Measurements from ENCODE around the gene ECHDC1.
A peak's percentile ranks its signal among the peaks of the same experiment; 100 is the strongest.
"Not testable (repeated sequence)": the region's sequence is repeated elsewhere in the genome, so short reads cannot be mapped to it uniquely, and the experiment has no call there.

The ECHDC1 gene, protein sequence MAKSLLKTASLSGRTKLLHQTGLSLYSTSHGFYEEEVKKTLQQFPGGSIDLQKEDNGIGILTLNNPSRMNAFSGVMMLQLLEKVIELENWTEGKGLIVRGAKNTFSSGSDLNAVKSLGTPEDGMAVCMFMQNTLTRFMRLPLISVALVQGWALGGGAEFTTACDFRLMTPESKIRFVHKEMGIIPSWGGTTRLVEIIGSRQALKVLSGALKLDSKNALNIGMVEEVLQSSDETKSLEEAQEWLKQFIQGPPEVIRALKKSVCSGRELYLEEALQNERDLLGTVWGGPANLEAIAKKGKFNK

DNA sequence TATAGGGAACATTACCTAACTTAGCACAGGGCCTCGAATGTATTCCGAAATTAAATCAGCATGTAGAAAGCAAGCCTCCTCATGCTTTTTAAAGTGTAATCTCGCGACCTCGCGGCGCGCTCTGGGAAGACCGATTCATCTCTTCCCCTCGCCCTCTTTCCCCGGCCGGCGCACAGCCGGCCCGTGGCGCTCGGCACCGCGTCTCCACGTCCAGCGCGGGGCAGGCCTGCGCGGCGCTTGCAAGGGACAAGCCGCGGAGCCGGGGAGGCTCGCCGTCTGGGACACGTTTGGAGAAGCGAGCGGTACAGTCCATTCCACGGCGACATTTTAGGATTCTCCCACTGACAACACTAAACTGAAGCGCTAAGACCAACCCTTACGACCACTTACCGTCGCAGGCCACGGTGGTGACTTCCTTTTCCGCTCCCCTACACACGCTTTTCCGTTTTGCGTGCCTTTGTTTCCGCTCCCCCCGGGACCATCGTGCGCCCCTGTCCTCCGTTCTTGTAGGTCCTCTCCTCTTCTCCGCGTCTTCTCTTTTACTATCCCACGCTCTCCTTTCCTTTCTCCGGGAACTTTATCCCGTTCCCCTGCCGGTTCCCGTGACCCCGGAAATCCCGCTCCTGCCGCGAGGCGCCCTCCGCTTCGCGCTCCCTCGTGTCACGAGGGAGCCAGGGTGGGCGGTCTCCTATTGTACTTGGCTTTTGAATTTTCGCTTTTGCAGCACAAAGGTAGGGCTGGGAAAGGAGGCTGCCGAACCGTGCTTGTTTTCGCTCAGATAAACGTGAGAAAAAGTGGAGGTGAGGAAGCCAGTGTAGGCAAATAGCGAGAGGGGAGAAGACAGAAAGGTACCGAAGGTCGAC, at the start of gene ECHDC1:
Gene ECHDC1, minus strand, starts transcription at position 664 of the 863 bp plus-strand sequence. CDS start 12,581 bp downstream, outside the sequence.
- ChIA-PET CTCF (interaction anchor here (0.8 to 2.1 kb wide), 7 partner anchors 10 to 89 kb away, joined by 3 to 9 read pairs (median 5); partner anchors contain the start of gene RNF146), POLR2A (interaction anchor here (0.9 kb wide), 1 partner anchor 10 kb away, joined by 3 read pairs; no protein-coding TSS in a partner anchor)
- TF ChIP-seq, protein P1, sequence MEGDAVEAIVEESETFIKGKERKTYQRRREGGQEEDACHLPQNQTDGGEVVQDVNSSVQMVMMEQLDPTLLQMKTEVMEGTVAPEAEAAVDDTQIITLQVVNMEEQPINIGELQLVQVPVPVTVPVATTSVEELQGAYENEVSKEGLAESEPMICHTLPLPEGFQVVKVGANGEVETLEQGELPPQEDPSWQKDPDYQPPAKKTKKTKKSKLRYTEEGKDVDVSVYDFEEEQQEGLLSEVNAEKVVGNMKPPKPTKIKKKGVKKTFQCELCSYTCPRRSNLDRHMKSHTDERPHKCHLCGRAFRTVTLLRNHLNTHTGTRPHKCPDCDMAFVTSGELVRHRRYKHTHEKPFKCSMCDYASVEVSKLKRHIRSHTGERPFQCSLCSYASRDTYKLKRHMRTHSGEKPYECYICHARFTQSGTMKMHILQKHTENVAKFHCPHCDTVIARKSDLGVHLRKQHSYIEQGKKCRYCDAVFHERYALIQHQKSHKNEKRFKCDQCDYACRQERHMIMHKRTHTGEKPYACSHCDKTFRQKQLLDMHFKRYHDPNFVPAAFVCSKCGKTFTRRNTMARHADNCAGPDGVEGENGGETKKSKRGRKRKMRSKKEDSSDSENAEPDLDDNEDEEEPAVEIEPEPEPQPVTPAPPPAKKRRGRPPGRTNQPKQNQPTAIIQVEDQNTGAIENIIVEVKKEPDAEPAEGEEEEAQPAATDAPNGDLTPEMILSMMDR (IDR thresholded peaks at IDR 0.05; ENCODE audit: control extremely low read depth, extremely low read depth, low read depth, missing control alignments), result no peak
- peak; percentile 73 for DNase-seq (ENCODE audit: extremely low spot score)

DNA sequence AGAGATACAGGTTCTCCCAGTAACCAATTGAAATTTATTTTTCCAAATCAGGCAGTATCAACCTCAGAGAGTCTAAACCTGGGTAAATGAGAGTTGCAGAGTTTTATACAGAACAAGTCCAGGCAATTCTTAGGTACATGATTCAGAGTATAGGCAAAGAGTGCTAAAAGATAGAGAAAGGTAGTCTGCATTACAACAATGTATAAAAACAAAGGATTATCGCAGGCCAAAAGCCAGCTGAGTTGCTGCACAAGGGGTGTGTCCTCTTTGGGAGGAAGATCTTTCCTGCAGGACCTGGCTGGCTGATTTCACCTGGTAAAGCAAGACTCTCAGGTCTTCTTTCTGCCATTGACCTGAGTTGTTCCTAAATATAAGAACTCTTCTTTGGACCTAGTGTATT, 48.9 kb upstream of the ECHDC1 start:
- CTCF ChIA-PET, result interaction anchor here (1.6 to 4.0 kb wide), 2 partner anchors 9 to 28 kb away, joined by 5 to 16 read pairs; no protein-coding TSS in a partner anchor

DNA sequence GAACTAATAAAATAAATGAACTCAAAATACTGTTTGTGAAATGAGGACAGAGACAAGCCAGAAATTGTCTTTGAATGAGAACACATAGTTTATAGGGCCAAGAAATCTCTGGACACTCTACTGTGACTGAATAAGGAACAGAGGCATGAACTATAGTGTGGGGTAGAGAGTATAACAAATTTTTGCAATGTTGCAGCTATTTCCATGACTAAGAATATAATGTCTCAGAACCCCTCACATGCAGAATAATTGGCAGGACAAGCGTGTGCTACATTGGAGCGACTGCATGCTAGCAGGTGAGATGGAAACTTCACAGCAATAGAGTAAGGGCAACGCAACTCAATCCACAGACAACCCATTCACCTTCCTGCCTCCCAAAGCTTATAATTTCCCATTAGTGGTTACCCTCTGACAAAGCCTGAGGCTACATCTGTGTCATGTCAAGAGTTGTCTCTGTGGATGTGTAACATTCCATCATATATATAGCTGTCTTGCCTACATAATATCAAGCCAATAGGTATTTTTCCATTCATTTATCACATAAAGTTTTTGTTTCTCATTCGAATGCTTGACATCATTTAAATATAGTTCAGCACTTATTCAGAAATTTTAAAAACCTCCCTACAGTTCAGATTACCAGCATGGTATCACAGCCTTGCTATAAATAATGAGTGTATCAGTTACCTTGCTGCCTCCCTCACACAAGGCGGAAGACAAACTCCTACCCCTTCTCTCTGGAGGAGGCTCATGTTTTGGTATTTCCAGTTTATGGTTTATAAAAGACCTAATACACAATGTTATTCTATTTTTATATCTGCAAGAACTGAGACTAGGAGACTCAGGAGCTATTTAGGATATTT, 47.9 kb upstream of the ECHDC1 start:
- no peak for DNase-seq (ENCODE audit: extremely low spot score)
- ChIA-PET CTCF (interaction anchor here (1.6 to 4.0 kb wide), 3 partner anchors 8 to 29 kb away, joined by 5 to 16 read pairs (median 5); no protein-coding TSS in a partner anchor), POLR2A (no interaction called here)
- TF ChIP-seq, protein P1 (IDR thresholded peaks at IDR 0.05; ENCODE audit: control extremely low read depth, extremely low read depth, low read depth, missing control alignments), result no peak

More for the DNA sequence above, 48.9 kb upstream of the ECHDC1 start:
- POLR2A ChIA-PET, result no interaction called here
- TF ChIP-seq, protein P1 (IDR thresholded peaks at IDR 0.05; ENCODE audit: control extremely low read depth, extremely low read depth, low read depth, missing control alignments), result no peak
- no peak for DNase-seq (ENCODE audit: extremely low spot score)

DNA sequence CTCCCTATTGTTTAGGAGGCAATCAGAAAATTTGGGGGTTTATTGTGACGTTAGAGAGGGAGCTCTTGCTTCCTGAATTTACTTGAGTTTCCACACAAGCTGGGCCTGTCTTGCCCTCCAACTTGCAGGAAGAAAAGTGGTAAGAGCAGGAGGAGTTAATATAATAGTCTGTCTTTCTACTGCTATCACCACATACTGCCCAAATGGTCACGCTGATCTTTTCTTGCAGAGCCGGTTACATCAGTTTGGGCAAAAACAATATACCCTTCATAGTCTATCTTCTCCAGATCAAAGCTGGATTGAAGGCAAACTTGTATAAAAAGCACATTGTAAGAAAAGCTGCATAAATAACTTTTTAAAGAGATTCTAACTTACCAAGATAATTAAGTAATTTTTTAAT, 46.3 kb upstream of the ECHDC1 start:
- CTCF ChIA-PET, result interaction anchor here (0.7 to 4.0 kb wide), 5 partner anchors 9 to 95 kb away, joined by 3 to 16 read pairs (median 3); no protein-coding TSS in a partner anchor
- POLR2A ChIA-PET, result no interaction called here

DNA sequence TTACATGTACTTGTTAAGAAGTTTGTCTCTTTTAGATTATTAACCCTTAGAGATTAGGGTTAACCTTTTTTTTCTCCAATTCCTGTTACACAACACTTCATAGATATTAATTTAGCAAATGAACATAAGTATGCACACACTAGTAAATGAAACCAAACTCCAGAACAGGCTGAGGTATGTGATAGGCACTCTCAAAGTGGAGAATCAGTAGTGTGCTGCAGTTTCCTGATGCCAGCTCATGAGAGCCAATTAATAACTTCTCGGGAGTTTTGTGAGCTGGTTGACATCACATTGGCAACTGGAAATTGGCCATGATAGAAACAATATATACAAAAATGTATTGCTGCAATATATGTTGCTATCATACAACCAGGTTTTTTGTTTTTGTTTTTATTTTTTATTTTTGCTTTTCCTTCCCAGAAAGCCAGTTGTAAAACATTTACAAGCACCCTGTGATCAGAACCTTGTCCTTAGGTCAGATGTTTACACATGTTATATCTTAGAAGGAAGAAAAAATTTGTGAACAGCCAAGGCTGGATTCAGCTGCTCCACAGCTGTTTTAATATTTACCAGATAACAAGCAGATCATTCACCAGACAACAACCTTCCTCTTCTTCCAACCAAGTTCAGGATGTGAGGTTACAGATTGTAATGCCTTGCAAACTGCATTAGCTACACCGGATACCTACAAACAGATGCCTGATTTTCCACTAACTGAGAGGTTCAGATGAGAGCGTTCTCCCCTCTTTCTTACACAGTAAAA, 42.4 kb upstream of the ECHDC1 start:
- ChIA-PET POLR2A (no interaction called here), CTCF (interaction anchor here (0.9 to 1.2 kb wide), 2 partner anchors 35 to 1761 kb away, joined by 3 to 4 read pairs; no protein-coding TSS in a partner anchor)
- no peak for DNase-seq (ENCODE audit: extremely low spot score)
- TF ChIP-seq, protein P1 (IDR thresholded peaks at IDR 0.05; ENCODE audit: control extremely low read depth, extremely low read depth, low read depth, missing control alignments), result no peak

More for the DNA sequence above, 46.3 kb upstream of the ECHDC1 start:
- TF ChIP-seq, protein P1 (IDR thresholded peaks at IDR 0.05; ENCODE audit: control extremely low read depth, extremely low read depth, low read depth, missing control alignments), result no peak
- no peak for DNase-seq (ENCODE audit: extremely low spot score)

DNA sequence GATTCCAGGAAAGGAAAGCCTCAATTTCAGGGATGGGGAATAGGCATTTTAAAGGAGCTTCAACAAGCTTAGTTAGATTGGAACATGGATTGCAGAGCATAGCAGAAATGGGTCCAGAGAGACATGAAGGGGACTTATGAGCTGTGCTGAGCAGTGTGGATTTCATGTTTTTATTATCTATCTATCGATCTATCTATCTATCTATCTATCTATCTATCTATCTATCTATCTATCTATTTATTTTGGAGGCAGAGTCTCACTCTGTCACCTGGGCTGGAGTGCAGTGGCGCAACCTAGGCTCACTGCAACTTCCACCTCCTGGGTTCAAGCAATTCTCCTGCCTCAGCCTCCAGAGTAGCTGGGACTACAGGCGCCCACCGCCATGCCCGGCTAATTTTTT, 41.4 kb upstream of the ECHDC1 start:
- CTCF ChIA-PET, result interaction anchor here (1.1 kb wide), 1 partner anchor 29 kb away, joined by 3 read pairs; no protein-coding TSS in a partner anchor
- DNase-seq (ENCODE audit: extremely low spot score); POLR2A ChIA-PET: not testable (repeated sequence)
